Adrenal gland (tissue), 5 donors: ENCODE data around the gene LRP2.

Source experiments
- POLR2A ChIP-seq, 2 donors: fragments of 450-650 bp; IDR thresholded peaks; one replicate each; pipeline ENCODE4 v1.6.1; 2017; ENCODE audit warnings: antibody characterized with exemption in 2 of 2, mild to moderate bottlenecking in 2 of 2, moderate library complexity in 1 of 2
- TF ChIP-seq, protein P1 (sequence below), 6 experiments: fragments of 450-650 bp in 4 of 6; fragments of 200-600 bp in 2 of 6; sonication (generic) in 1 of 6; IDR thresholded peaks; 1 replicate in 5 of 6; 2 replicates in 1 of 6; pipeline versions ENCODE4 v1.5.1 to v1.8.0; 2016 to 2021; ENCODE audit warnings: antibody characterized with exemption in 6 of 6, mild to moderate bottlenecking in 2 of 6, moderate library complexity in 1 of 6
- donor health status: DM: no; HTN: no; CAD: no.

DNA sequence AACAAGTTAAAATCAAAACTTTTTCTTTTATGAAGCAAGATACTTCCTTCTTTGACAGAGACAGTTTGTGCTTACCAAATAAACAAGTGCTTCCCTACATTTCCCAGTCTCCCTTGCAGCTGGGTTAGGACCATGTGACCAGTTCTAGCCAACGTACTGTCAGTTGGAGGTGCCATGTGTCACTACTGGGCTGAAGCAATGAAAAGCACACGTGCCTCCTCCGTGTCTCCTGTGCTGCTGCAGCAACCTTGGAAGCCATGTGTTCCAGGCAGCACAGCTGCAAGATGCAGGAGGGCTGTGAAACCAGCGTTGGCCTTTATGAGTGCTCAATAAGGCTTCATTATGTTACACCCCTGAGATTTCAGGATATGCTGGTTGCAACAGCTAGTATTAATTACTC is 199.7 kb downstream of the LRP2 start:
- TF ChIP-seq POLR2A (IDR thresholded peaks at IDR 0.05) = no peak
- TF ChIP-seq, protein P1, sequence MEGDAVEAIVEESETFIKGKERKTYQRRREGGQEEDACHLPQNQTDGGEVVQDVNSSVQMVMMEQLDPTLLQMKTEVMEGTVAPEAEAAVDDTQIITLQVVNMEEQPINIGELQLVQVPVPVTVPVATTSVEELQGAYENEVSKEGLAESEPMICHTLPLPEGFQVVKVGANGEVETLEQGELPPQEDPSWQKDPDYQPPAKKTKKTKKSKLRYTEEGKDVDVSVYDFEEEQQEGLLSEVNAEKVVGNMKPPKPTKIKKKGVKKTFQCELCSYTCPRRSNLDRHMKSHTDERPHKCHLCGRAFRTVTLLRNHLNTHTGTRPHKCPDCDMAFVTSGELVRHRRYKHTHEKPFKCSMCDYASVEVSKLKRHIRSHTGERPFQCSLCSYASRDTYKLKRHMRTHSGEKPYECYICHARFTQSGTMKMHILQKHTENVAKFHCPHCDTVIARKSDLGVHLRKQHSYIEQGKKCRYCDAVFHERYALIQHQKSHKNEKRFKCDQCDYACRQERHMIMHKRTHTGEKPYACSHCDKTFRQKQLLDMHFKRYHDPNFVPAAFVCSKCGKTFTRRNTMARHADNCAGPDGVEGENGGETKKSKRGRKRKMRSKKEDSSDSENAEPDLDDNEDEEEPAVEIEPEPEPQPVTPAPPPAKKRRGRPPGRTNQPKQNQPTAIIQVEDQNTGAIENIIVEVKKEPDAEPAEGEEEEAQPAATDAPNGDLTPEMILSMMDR (IDR thresholded peaks at IDR 0.05) = no peak
